ENCODE data around the gene STARD4. TPM values are rescaled to one million over a fixed set of nuclear protein-coding genes. Genes with fewer than 3 reads are reported as not detected.

Gene STARD4
- total and polyA plus RNA-seq, 2 of the 13 experiments (the other 11 are each of a cell fraction or from before 2014, with no cell fraction given), result 27.4 to 66.9 TPM

DNA sequence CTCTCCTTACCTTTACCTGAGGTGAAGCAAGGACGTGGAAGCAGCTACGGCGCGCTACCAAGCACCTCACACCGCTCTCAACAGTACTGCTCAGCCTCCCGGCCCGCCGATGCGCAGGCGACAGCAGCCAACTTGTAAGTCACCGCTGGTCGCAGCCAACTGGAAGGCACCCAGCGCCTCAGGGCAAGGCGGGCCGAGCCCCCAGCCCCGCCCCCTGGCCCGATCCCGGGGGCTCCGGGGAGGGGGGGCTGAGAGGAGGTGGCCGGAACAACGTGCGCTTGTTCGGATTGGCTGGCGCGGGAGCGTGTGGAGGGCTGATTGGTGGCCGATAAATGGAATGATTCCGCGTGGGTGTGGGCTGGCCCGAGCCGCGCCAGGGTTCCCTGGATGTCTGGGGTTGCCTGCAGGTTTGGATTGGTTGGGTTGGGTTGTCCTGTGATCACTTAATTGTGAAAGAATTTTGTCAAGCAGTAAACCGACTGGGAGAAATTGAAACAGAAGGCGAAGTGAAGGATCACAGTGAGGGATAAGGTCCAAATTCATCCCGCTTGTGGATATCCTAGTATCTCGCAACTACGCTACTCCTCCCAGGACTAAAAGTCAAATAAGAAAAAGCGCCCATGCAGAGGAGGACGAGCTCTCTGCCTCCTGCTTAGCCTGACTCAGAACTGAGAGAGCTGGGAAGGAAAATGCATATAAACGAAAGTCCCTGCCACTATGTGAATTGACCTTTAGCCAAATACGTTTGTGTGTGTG, at the start of gene STARD4 (continued):
- TF ChIP-seq MED8 (CRISPR knock-in tag; IDR thresholded peaks at IDR 0.05; ENCODE audit: insufficient replicate concordance) (peak; percentile 72), NFKBIZ (CRISPR knock-in tag; IDR thresholded peaks at IDR 0.05) (peak; percentile 49; the same call in 1 of the 2 replicates), PRMT3 (CRISPR knock-in tag; IDR thresholded peaks at IDR 0.05; ENCODE audit: borderline replicate concordance, low read depth) (peak; percentile 31; the same call in 1 of the 2 replicates), SPEN (CRISPR knock-in tag; IDR thresholded peaks at IDR 0.05; ENCODE audit: low read depth) (peak; percentile 76; the same call in 1 of the 2 replicates), HOXA3 (CRISPR knock-in tag; IDR thresholded peaks at IDR 0.05) (peak; percentile 84), ARNT2 (CRISPR knock-in tag; IDR thresholded peaks at IDR 0.05; ENCODE audit: low read depth) (peak; percentile 79), FOXC1 (CRISPR knock-in tag; IDR thresholded peaks at IDR 0.05; ENCODE audit: borderline replicate concordance) (peak; percentile 24; the same call in 1 of the 2 replicates), MED13 (CRISPR knock-in tag; IDR thresholded peaks at IDR 0.05) (peak; percentile 89; the same call in 1 of the 2 replicates), ZNF768 (CRISPR knock-in tag; IDR thresholded peaks at IDR 0.05) (peak; percentile 63; the same call in 1 of the 2 replicates), ZNF251 (CRISPR knock-in tag; IDR thresholded peaks at IDR 0.05) (no peak), NONO (IDR thresholded peaks at IDR 0.05) (no peak), NONO (CRISPR knock-in tag; conservative IDR thresholded peaks at IDR 0.05) (peak; percentile 93), ZNF891 (CRISPR knock-in tag; IDR thresholded peaks at IDR 0.05) (peak; percentile 99), ZNF790 (CRISPR knock-in tag; IDR thresholded peaks at IDR 0.05; ENCODE audit: borderline replicate concordance) (peak; percentile 84; the same call in 1 of the 2 replicates)
- TF ChIP-seq, protein P1, sequence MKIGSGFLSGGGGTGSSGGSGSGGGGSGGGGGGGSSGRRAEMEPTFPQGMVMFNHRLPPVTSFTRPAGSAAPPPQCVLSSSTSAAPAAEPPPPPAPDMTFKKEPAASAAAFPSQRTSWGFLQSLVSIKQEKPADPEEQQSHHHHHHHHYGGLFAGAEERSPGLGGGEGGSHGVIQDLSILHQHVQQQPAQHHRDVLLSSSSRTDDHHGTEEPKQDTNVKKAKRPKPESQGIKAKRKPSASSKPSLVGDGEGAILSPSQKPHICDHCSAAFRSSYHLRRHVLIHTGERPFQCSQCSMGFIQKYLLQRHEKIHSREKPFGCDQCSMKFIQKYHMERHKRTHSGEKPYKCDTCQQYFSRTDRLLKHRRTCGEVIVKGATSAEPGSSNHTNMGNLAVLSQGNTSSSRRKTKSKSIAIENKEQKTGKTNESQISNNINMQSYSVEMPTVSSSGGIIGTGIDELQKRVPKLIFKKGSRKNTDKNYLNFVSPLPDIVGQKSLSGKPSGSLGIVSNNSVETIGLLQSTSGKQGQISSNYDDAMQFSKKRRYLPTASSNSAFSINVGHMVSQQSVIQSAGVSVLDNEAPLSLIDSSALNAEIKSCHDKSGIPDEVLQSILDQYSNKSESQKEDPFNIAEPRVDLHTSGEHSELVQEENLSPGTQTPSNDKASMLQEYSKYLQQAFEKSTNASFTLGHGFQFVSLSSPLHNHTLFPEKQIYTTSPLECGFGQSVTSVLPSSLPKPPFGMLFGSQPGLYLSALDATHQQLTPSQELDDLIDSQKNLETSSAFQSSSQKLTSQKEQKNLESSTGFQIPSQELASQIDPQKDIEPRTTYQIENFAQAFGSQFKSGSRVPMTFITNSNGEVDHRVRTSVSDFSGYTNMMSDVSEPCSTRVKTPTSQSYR (CRISPR knock-in tag; IDR thresholded peaks at IDR 0.05; ENCODE audit: borderline replicate concordance), result no peak
- TF ChIP-seq, protein P2, sequence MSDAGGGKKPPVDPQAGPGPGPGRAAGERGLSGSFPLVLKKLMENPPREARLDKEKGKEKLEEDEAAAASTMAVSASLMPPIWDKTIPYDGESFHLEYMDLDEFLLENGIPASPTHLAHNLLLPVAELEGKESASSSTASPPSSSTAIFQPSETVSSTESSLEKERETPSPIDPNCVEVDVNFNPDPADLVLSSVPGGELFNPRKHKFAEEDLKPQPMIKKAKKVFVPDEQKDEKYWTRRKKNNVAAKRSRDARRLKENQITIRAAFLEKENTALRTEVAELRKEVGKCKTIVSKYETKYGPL (CRISPR knock-in tag; IDR thresholded peaks at IDR 0.05), result no peak
- TF ChIP-seq, protein P3, sequence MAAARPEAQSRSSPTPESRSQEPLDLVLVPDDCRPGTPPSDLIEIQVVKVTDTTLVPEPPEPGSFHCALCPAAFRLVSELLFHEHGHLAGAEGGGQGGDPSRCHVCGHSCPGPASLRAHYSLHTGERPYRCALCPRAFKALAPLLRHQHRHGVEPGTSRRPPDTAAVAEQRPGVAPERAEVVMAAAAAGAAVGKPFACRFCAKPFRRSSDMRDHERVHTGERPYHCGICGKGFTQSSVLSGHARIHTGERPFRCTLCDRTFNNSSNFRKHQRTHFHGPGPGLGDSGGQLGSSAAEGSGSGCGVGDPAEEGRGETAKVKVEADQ (CRISPR knock-in tag; IDR thresholded peaks at IDR 0.05; ENCODE audit: borderline replicate concordance), result peak; percentile 79
- TF ChIP-seq, protein P4, sequence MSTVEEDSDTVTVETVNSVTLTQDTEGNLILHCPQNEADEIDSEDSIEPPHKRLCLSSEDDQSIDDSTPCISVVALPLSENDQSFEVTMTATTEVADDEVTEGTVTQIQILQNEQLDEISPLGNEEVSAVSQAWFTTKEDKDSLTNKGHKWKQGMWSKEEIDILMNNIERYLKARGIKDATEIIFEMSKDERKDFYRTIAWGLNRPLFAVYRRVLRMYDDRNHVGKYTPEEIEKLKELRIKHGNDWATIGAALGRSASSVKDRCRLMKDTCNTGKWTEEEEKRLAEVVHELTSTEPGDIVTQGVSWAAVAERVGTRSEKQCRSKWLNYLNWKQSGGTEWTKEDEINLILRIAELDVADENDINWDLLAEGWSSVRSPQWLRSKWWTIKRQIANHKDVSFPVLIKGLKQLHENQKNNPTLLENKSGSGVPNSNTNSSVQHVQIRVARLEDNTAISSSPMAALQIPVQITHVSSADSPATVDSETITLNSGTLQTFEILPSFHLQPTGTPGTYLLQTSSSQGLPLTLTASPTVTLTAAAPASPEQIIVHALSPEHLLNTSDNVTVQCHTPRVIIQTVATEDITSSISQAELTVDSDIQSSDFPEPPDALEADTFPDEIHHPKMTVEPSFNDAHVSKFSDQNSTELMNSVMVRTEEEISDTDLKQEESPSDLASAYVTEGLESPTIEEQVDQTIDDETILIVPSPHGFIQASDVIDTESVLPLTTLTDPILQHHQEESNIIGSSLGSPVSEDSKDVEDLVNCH (CRISPR knock-in tag; IDR thresholded peaks at IDR 0.05), result no peak
- TF ChIP-seq, protein P5, sequence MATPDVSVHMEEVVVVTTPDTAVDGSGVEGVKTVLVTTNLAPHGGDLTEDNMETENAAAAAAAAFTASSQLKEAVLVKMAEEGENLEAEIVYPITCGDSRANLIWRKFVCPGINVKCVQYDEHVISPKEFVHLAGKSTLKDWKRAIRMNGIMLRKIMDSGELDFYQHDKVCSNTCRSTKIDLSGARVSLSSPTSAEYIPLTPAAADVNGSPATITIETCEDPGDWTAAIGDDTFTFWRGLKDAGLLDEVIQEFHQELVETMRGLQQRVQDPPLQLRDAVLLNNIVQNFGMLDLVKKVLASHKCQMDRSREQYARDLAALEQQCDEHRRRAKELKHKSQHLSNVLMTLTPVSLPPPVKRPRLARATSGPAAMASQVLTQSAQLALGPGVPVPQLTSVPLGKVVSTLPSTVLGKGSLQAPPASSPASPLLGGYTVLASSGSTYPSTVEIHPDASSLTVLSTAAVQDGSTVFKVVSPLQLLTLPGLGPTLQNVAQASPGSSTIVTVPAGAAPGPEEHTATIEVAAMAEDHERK (CRISPR knock-in tag; IDR thresholded peaks at IDR 0.05; ENCODE audit: low read depth), result 0 out of 2 replicates have a peak, but pooled peaks have one; percentile 14
